Left ventricle myocardium inferior (tissue), 1 donor: ENCODE data around the gene CD79A. TPM values are rescaled to one million over a fixed set of nuclear protein-coding genes. Genes with fewer than 3 reads are reported as not detected.

ENCODE experiments used
- DNase-seq: peaks from one replicate; pipeline ENCODE4 v3.0.0-alpha.2; 2020
- H3K27ac ChIP-seq: fragments of 200-600 bp; replicated peaks from 2 replicates; pipeline ENCODE4 v1.8.0; 2021
- H3K27me3 ChIP-seq: fragments of 200-600 bp; 2 replicates; pipeline ENCODE4 v1.8.0; 2021; ENCODE audit warnings: low read depth
- H3K36me3 ChIP-seq: fragments of 200-600 bp; 2 replicates; pipeline ENCODE4 v1.8.0; 2021
- H3K4me1 ChIP-seq: fragments of 200-600 bp; 2 replicates; pipeline ENCODE4 v1.8.0; 2021
- H3K4me3 ChIP-seq: fragments of 200-600 bp; 2 replicates; pipeline ENCODE4 v1.8.0; 2021; ENCODE audit warnings: mild to moderate bottlenecking, moderate library complexity
- H3K9me3 ChIP-seq: fragments of 200-600 bp; replicated peaks from 2 replicates; pipeline ENCODE4 v1.8.0; 2021
- CTCF ChIP-seq: fragments of 200-600 bp; IDR thresholded peaks from 2 replicates; pipeline ENCODE4 v1.8.0; 2021; ENCODE audit warnings: antibody characterized with exemption, mild to moderate bottlenecking, borderline replicate concordance
- intact Hi-C: fragments of 100-400 bp; cut with micrococcal nuclease; formaldehyde crosslinking; loops from one replicate; pipeline ENCODE4 v1.11.0; 2022
- total RNA-seq: library from RNA; stranded (reverse); fragmentation: NEBNext Ultra II Directional; extraction: Animal tissue kit (Norgen Biotek cat#: 25700); gene quantifications from one replicate; pipeline ENCODE4 v1.2.1, GENCODE V29; 2021
- donor health status: DM: no; HTN: yes; CAD: no; lungs with severe emphysema.

CD79A gene
- total RNA-seq, 1 donor from 2014 or later, result not detected

- Histone ChIP-seq H3K4me3 (no peak overlapping the region), H3K4me1 (no peaks in the 10 kb centered on the region), H3K27ac (no peak overlapping the region), H3K9me3 (no peaks in the 10 kb centered on the region), H3K36me3 (peaks cover 96% of the 10 kb centered on the region), H3K27me3 (no peaks in the 10 kb centered on the region)
- DNase-seq, result no peak
- TF ChIP-seq CTCF, result no peak
- intact Hi-C loops, result no loop called here
These were observed 24.8 kb downstream of the CD79A start for GRCh38 chr19:41901707-41902360.

GRCh38 chr19:41902594-41902993 lies 25.5 kb downstream of the CD79A start:
- H3K27ac ChIP-seq, result no peak overlapping the region
- no peaks in the 10 kb centered on the region for H3K27me3 ChIP-seq
- intact Hi-C loops, result no loop called here
- DNase-seq, result no peak
- no peak for TF ChIP-seq CTCF
- H3K36me3 ChIP-seq, result peaks cover 98% of the 10 kb centered on the region
- no peaks in the 10 kb centered on the region for H3K4me1 ChIP-seq
- H3K4me3 ChIP-seq, result no peak overlapping the region
- H3K9me3 ChIP-seq, result no peaks in the 10 kb centered on the region

- intact Hi-C loops, result no loop called here
- TF ChIP-seq CTCF, result no peak
- Histone ChIP-seq H3K27ac (no peak overlapping the region), H3K4me1 (no peaks in the 10 kb centered on the region), H3K36me3 (peaks cover 91% of the 10 kb centered on the region), H3K4me3 (no peak overlapping the region), H3K27me3 (no peaks in the 10 kb centered on the region), H3K9me3 (no peaks in the 10 kb centered on the region)
- DNase-seq, result no peak
These were observed 26.3 kb downstream of the CD79A start for GRCh38 chr19:41903193-41903953.

- H3K36me3 ChIP-seq, result peaks cover 81% of the 10 kb centered on the region
- no peak overlapping the region for H3K27ac ChIP-seq
- H3K27me3 ChIP-seq, result peaks cover 9% of the 10 kb centered on the region
- intact Hi-C loops, result no loop called here
- H3K4me1 ChIP-seq, result no peaks in the 10 kb centered on the region
- no peaks in the 10 kb centered on the region for H3K9me3 ChIP-seq
- no peak for DNase-seq
- no peak for TF ChIP-seq CTCF
- no peak overlapping the region for H3K4me3 ChIP-seq
These were observed 27.2 kb downstream of the CD79A start for GRCh38 chr19:41904118-41904870.

GRCh38 chr19:41905273-41906002 lies 28.4 kb downstream of the CD79A start:
- Histone ChIP-seq H3K36me3 (peaks cover 71% of the 10 kb centered on the region), H3K9me3 (no peaks in the 10 kb centered on the region), H3K4me1 (no peaks in the 10 kb centered on the region), H3K27me3 (peaks cover 21% of the 10 kb centered on the region), H3K4me3 (no peak overlapping the region), H3K27ac (no peak overlapping the region)
- TF ChIP-seq CTCF, result no peak
- intact Hi-C loops, result no loop called here
- no peak for DNase-seq
